Loucy (cell line): ENCODE data around the gene PPM1L.

ENCODE experiments used
- EZH2phosphoT487 ChIP-seq: fragments of 200-600 bp; IDR thresholded peaks from 2 replicates; pipeline ENCODE4 v1.6.1; 2018; ENCODE audit warnings: antibody characterized with exemption, mild to moderate bottlenecking, moderate library complexity, borderline replicate concordance
- TF ChIP-seq, protein P1 (sequence below): fragments of 200-600 bp; sonication (generic); conservative IDR thresholded peaks from 2 replicates; pipeline ENCODE4 v1.5.1; 2014; ENCODE audit warnings: mild to moderate bottlenecking, antibody characterized with exemption, low read length

DNA sequence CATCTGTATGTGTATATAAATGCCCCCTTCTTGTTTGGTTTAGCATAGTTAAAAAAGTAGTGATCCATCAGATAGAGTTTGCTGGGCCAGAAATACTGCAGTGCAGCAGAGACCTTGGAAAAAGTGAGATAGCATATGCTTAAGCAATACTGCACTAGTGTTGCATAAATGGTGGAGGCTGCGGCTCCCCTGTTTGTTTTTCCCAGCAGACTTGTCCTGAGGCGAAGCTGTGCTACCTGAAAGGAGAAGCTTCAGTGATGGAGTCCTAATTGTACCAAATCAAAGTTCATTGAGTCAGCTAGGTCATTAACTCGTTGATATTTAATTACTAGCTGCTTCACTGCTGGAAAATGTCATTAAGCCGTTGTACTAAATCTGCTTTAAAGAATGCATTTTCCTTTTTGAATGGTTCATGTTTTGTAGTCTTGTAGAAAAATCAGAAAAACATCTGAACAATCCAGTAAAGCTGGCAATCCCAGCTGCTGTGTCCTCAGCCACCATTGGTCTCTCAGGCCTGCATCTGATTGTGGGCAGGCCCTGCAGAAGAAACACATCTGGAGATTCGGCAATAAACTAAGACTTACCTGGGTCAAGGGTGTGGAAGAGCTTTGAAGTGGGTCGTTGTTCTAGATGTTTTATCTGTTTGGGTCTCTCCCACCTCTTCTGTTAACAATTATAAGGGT lies 179.5 kb downstream of the PPM1L start:
- TF ChIP-seq, protein P1, sequence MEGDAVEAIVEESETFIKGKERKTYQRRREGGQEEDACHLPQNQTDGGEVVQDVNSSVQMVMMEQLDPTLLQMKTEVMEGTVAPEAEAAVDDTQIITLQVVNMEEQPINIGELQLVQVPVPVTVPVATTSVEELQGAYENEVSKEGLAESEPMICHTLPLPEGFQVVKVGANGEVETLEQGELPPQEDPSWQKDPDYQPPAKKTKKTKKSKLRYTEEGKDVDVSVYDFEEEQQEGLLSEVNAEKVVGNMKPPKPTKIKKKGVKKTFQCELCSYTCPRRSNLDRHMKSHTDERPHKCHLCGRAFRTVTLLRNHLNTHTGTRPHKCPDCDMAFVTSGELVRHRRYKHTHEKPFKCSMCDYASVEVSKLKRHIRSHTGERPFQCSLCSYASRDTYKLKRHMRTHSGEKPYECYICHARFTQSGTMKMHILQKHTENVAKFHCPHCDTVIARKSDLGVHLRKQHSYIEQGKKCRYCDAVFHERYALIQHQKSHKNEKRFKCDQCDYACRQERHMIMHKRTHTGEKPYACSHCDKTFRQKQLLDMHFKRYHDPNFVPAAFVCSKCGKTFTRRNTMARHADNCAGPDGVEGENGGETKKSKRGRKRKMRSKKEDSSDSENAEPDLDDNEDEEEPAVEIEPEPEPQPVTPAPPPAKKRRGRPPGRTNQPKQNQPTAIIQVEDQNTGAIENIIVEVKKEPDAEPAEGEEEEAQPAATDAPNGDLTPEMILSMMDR: no peak
- TF ChIP-seq EZH2phosphoT487: no peak
